HG02588 (cell line): Measurements from ENCODE around the gene IFNG.

Experiments
- ATAC-seq: cut with Tn5 transposase; IDR thresholded peaks from one replicate; pipeline ENCODE4 v1.9.1; 2021; ENCODE audit warnings: mild to moderate bottlenecking, moderate library complexity; ENCODE audit not compliant: unreplicated experiment

The IFNG gene

GRCh38 chr12:68169213-68169889 is 9.8 kb upstream of the IFNG start:
- no peak for ATAC-seq

- ATAC-seq = no peak
These were observed 6.8 kb upstream of the IFNG start for GRCh38 chr12:68166317-68166831.

GRCh38 chr12:68163560-68164081 is 4.1 kb upstream of the IFNG start:
- peak; percentile 70 for ATAC-seq

GRCh38 chr12:68162374-68162773 is 2.8 kb upstream of the IFNG start:
- ATAC-seq = no peak

- no peak for ATAC-seq
These were observed 1.1 kb downstream of the IFNG start for GRCh38 chr12:68158432-68158831.

GRCh38 chr12:68157380-68157779 is 2.2 kb downstream of the IFNG start:
- ATAC-seq = no peak

- ATAC-seq = no peak
These were observed 2.9 kb downstream of the IFNG start for GRCh38 chr12:68156636-68157035.

GRCh38 chr12:68154779-68155178 is 4.8 kb downstream of the IFNG start:
- no peak for ATAC-seq

GRCh38 chr12:68148261-68148951 is 11.1 kb downstream of the IFNG start:
- no peak for ATAC-seq

GRCh38 chr12:68140556-68140955 is 19.0 kb downstream of the IFNG start:
- no peak for ATAC-seq

GRCh38 chr12:68139941-68140340 is 19.6 kb downstream of the IFNG start:
- ATAC-seq = no peak

GRCh38 chr12:68139001-68139400 is 20.5 kb downstream of the IFNG start:
- ATAC-seq = no peak

GRCh38 chr12:68138480-68138879 is 21.1 kb downstream of the IFNG start:
- no peak for ATAC-seq

- no peak for ATAC-seq
These were observed 22.2 kb downstream of the IFNG start for GRCh38 chr12:68137335-68137830.

- ATAC-seq = no peak
These were observed 24.0 kb downstream of the IFNG start for GRCh38 chr12:68135520-68135919.

GRCh38 chr12:68131867-68132414 is 27.6 kb downstream of the IFNG start:
- ATAC-seq = no peak

GRCh38 chr12:68129979-68130378 is 29.6 kb downstream of the IFNG start:
- ATAC-seq = no peak

- ATAC-seq = no peak
These were observed 37.2 kb downstream of the IFNG start for GRCh38 chr12:68122236-68122920.

- ATAC-seq = no peak
These were observed 38.4 kb downstream of the IFNG start for GRCh38 chr12:68121143-68121542.

GRCh38 chr12:68119724-68120211 is 39.8 kb downstream of the IFNG start:
- ATAC-seq = peak; percentile 93

GRCh38 chr12:68119250-68119649 is 40.3 kb downstream of the IFNG start:
- ATAC-seq = peak; percentile 52
